HAP-1 (cell line): ENCODE data around the gene DENND4A.
"Not testable (repeated sequence)": the region's sequence is repeated elsewhere in the genome, so short reads cannot be mapped to it uniquely, and the experiment has no call there.

Experiments
- DNase-seq, 2 experiments: peaks; one replicate each; pipeline ENCODE4 v3.0.0-alpha.2; 2016 to 2020; ENCODE audit warnings: low spot score in 2 of 2
- H3K27me3 ChIP-seq: fragments of 250-450 bp; sonication (Bioruptor Pico); 2 replicates; pipeline ENCODE4 v1.5.1; 2020; ENCODE audit warnings: low read depth, mild to moderate bottlenecking, moderate library complexity
- H3K36me3 ChIP-seq: fragments of 250-450 bp; sonication (Bioruptor Pico); replicated peaks from 2 replicates; pipeline ENCODE4 v1.5.1; 2020; ENCODE audit warnings: mild to moderate bottlenecking
- H3K4me1 ChIP-seq: fragments of 250-450 bp; sonication (Bioruptor Pico); 2 replicates; pipeline ENCODE4 v1.5.1; 2020; ENCODE audit warnings: mild to moderate bottlenecking
- H3K4me3 ChIP-seq: fragments of 250-450 bp; sonication (Bioruptor Pico); 2 replicates; pipeline ENCODE4 v1.5.1; 2020; ENCODE audit warnings: mild to moderate bottlenecking, moderate library complexity
- H3K9me3 ChIP-seq: fragments of 250-450 bp; sonication (Bioruptor Pico); 2 replicates; pipeline ENCODE4 v1.5.1; 2020; ENCODE audit warnings: mild to moderate bottlenecking, moderate library complexity
- in situ Hi-C: fragments of 300-500 bp; cut with MboI; formaldehyde crosslinking; loops from 3 replicates; pipeline ENCODE4 v1.14.3; 2020; ENCODE audit warnings: low sequenced_read_pairs, inconsistent platforms, mixed read lengths

DENND4A gene

GRCh38 chr15:65789105-65789504, 3.0 kb downstream of the DENND4A start:
- H3K4me1 ChIP-seq, result peaks cover 12% of the 10 kb centered on the region
- no peaks in the 10 kb centered on the region for H3K9me3 ChIP-seq
- in situ Hi-C loops, result no loop called here
- no peak overlapping the region for H3K4me3 ChIP-seq
- no peaks in the 10 kb centered on the region for H3K36me3 ChIP-seq
- no peaks in the 10 kb centered on the region for H3K27me3 ChIP-seq
- no peak for DNase-seq

GRCh38 chr15:65787260-65787659, 4.8 kb downstream of the DENND4A start:
- no peaks in the 10 kb centered on the region for H3K36me3 ChIP-seq
- no peaks in the 10 kb centered on the region for H3K27me3 ChIP-seq
- H3K4me3 ChIP-seq, result no peak overlapping the region
- H3K9me3 ChIP-seq, result no peaks in the 10 kb centered on the region
- no peak for DNase-seq
- in situ Hi-C loops, result no loop called here
- H3K4me1 ChIP-seq, result peaks cover 6% of the 10 kb centered on the region

- H3K27me3 ChIP-seq, result no peaks in the 10 kb centered on the region
- in situ Hi-C loops, result no loop called here
- no peaks in the 10 kb centered on the region for H3K36me3 ChIP-seq
- no peaks in the 10 kb centered on the region for H3K9me3 ChIP-seq
- H3K4me3 ChIP-seq, result no peak overlapping the region
- H3K4me1 ChIP-seq, result peaks cover 3% of the 10 kb centered on the region; the same call in 1 of the 2 replicates
- no peak for DNase-seq
Measured at GRCh38 chr15:65785151-65785550, 6.9 kb downstream of the DENND4A start.

GRCh38 chr15:65783872-65784271, 8.2 kb downstream of the DENND4A start:
- no peak for DNase-seq
- H3K4me3 ChIP-seq, result no peak overlapping the region
- H3K36me3 ChIP-seq, result no peaks in the 10 kb centered on the region
- in situ Hi-C loops, result no loop called here
- H3K27me3 ChIP-seq, result no peaks in the 10 kb centered on the region
- H3K9me3 ChIP-seq, result no peaks in the 10 kb centered on the region
- 0 out of 2 replicates have a peak, but pooled peaks cover 3% of the 10 kb centered on the region for H3K4me1 ChIP-seq

- H3K4me1 ChIP-seq, result 0 out of 2 replicates have a peak, but pooled peaks cover 3% of the 10 kb centered on the region
- H3K27me3 ChIP-seq, result no peaks in the 10 kb centered on the region
- no peaks in the 10 kb centered on the region for H3K9me3 ChIP-seq
- DNase-seq, result no peak
- no peak overlapping the region for H3K4me3 ChIP-seq
- in situ Hi-C loops, result no loop called here
- H3K36me3 ChIP-seq, result no peaks in the 10 kb centered on the region
Measured at GRCh38 chr15:65782096-65782495, 10.0 kb downstream of the DENND4A start.

GRCh38 chr15:65778701-65779100, 13.4 kb downstream of the DENND4A start:
- H3K9me3 ChIP-seq, in situ Hi-C loops, DNase-seq, H3K27me3 ChIP-seq, H3K4me3 ChIP-seq, H3K4me1 ChIP-seq, H3K36me3 ChIP-seq: not testable (repeated sequence)

- in situ Hi-C loops, result no loop called here
- no peak for DNase-seq
- H3K36me3 ChIP-seq, result no peaks in the 10 kb centered on the region; the same call in 1 of the 2 replicates
- no peaks in the 10 kb centered on the region; the same call in 1 of the 2 replicates for H3K9me3 ChIP-seq
- peaks cover 3% of the 10 kb centered on the region; the same call in 1 of the 2 replicates for H3K27me3 ChIP-seq
- H3K4me3 ChIP-seq, result no peak overlapping the region
- 0 out of 2 replicates have a peak, but pooled peaks cover 3% of the 10 kb centered on the region for H3K4me1 ChIP-seq
Measured at GRCh38 chr15:65778269-65778668, 13.8 kb downstream of the DENND4A start.

- H3K4me1 ChIP-seq, result 0 out of 2 replicates have a peak, but pooled peaks cover 3% of the 10 kb centered on the region
- in situ Hi-C loops, result no loop called here
- H3K36me3 ChIP-seq, result no peaks in the 10 kb centered on the region; the same call in 1 of the 2 replicates
- H3K27me3 ChIP-seq, result peaks cover 3% of the 10 kb centered on the region; the same call in 1 of the 2 replicates
- no peaks in the 10 kb centered on the region; the same call in 1 of the 2 replicates for H3K9me3 ChIP-seq
- H3K4me3 ChIP-seq, result no peak overlapping the region
- no peak for DNase-seq
Measured at GRCh38 chr15:65777843-65778242, 14.2 kb downstream of the DENND4A start.

- no peaks in the 10 kb centered on the region; the same call in 1 of the 2 replicates for H3K36me3 ChIP-seq
- H3K4me1 ChIP-seq, result 0 out of 2 replicates have a peak, but pooled peaks cover 3% of the 10 kb centered on the region
- H3K9me3 ChIP-seq, result no peaks in the 10 kb centered on the region; the same call in 1 of the 2 replicates
- in situ Hi-C loops, result no loop called here
- peaks cover 3% of the 10 kb centered on the region; the same call in 1 of the 2 replicates for H3K27me3 ChIP-seq
- H3K4me3 ChIP-seq, result no peak overlapping the region
- DNase-seq, result no peak
Measured at GRCh38 chr15:65777053-65777452, 15.0 kb downstream of the DENND4A start.

GRCh38 chr15:65773386-65774111, 18.5 kb downstream of the DENND4A start:
- Histone ChIP-seq H3K27me3 (peaks cover 3% of the 10 kb centered on the region; the same call in 1 of the 2 replicates), H3K9me3 (no peaks in the 10 kb centered on the region; the same call in 1 of the 2 replicates), H3K36me3 (no peaks in the 10 kb centered on the region; the same call in 1 of the 2 replicates), H3K4me1 (peaks cover 22% of the 10 kb centered on the region), H3K4me3 (no peak overlapping the region)
- no peak for DNase-seq
- in situ Hi-C loops, result no loop called here

GRCh38 chr15:65772930-65773329, 19.2 kb downstream of the DENND4A start:
- in situ Hi-C loops, result no loop called here
- no peak for DNase-seq
- Histone ChIP-seq H3K36me3 (no peaks in the 10 kb centered on the region; the same call in 1 of the 2 replicates), H3K4me3 (no peak overlapping the region), H3K4me1 (peaks cover 22% of the 10 kb centered on the region), H3K9me3 (no peaks in the 10 kb centered on the region; the same call in 1 of the 2 replicates), H3K27me3 (peaks cover 3% of the 10 kb centered on the region; the same call in 1 of the 2 replicates)

- Histone ChIP-seq H3K27me3 (peaks cover 3% of the 10 kb centered on the region; the same call in 1 of the 2 replicates), H3K36me3 (no peaks in the 10 kb centered on the region; the same call in 1 of the 2 replicates), H3K4me3 (no peak overlapping the region), H3K9me3 (no peaks in the 10 kb centered on the region; the same call in 1 of the 2 replicates), H3K4me1 (peaks cover 22% of the 10 kb centered on the region)
- in situ Hi-C loops, result no loop called here
- DNase-seq, result no peak
Measured at GRCh38 chr15:65771870-65772269, 20.2 kb downstream of the DENND4A start.

- Histone ChIP-seq H3K9me3 (no peaks in the 10 kb centered on the region), H3K4me3 (no peak overlapping the region), H3K27me3 (no peaks in the 10 kb centered on the region), H3K4me1 (peaks cover 22% of the 10 kb centered on the region), H3K36me3 (no peaks in the 10 kb centered on the region)
- peak in 1 of 2 experiments; percentile 73 for DNase-seq
- in situ Hi-C loops, result no loop called here
Measured at GRCh38 chr15:65769482-65769881, 22.6 kb downstream of the DENND4A start.

- in situ Hi-C loops, result no loop called here
- no peak for DNase-seq
- no peaks in the 10 kb centered on the region for H3K27me3 ChIP-seq
- H3K4me1 ChIP-seq, result peaks cover 22% of the 10 kb centered on the region
- H3K9me3 ChIP-seq, result no peaks in the 10 kb centered on the region
- H3K4me3 ChIP-seq, result no peak overlapping the region
- H3K36me3 ChIP-seq, result no peaks in the 10 kb centered on the region
Measured at GRCh38 chr15:65767895-65768294, 24.2 kb downstream of the DENND4A start.
